CD4-positive, alpha-beta T cell (primary cell): ENCODE data around the gene EDEM1. TPM values are rescaled to one million over a fixed set of nuclear protein-coding genes. Genes with fewer than 3 reads are reported as not detected.

Experiments used
- ATAC-seq: fragments of 200-7000 bp; cut with Tn5 transposase; one replicate; pipeline ENCODE4 v1.10.0; 2022; ENCODE audit warnings: mild to moderate bottlenecking; ENCODE audit not compliant: poor library complexity
- CTCF ChIA-PET: fragments of 350-600 bp; sonication (Branson Sonifier 250); formaldehyde crosslinking; loops from one replicate; lab custom pipeline; 2021; ENCODE audit warnings: antibody characterized with exemption, inconsistent platforms; lab: Charles Lee
- POLR2A ChIA-PET: fragments of 350-600 bp; sonication (Branson Sonifier 250); formaldehyde crosslinking; loops from one replicate; lab custom pipeline; 2021; ENCODE audit warnings: antibody characterized with exemption, inconsistent platforms; lab: Charles Lee
- DNase-seq, 14 experiments: peaks; one replicate each; pipeline ENCODE4 v3.0.0-alpha.2; 2013 to 2020; ENCODE audit warnings: mixed read lengths in 2 of 14
- H3K27ac ChIP-seq, 2 donors: one replicate each; pipeline versions ENCODE4 v1.5.1 to v1.7.0; 2013; ENCODE audit warnings: low read length in 2 of 2, low read depth in 1 of 2, mild to moderate bottlenecking in 1 of 2
- H3K27me3 ChIP-seq, 2 experiments: 1 replicate in 1 of 2; 2 replicates in 1 of 2; pipeline versions ENCODE4 v1.6.1 to v1.7.0; 2013; ENCODE audit warnings: low read length in 2 of 2, control low read depth in 1 of 2, mild to moderate bottlenecking in 1 of 2, moderate library complexity in 1 of 2; ENCODE audit not compliant: insufficient read depth in 2 of 2, control insufficient read depth in 1 of 2
- H3K36me3 ChIP-seq: one replicate; pipeline ENCODE4 v1.6.1; 2013; ENCODE audit warnings: low read length, control low read depth; ENCODE audit not compliant: insufficient read depth
- H3K4me1 ChIP-seq: one replicate; pipeline ENCODE4 v1.6.1; 2013; ENCODE audit warnings: low read length, control low read depth; ENCODE audit not compliant: insufficient read depth
- H3K4me3 ChIP-seq: one replicate; pipeline ENCODE4 v1.5.1; 2013; ENCODE audit warnings: mild to moderate bottlenecking, low read length, moderate library complexity
- H3K9me3 ChIP-seq, 2 experiments: 1 replicate in 1 of 2; 2 replicates in 1 of 2; pipeline versions ENCODE4 v1.6.1 to v1.7.0; 2013; ENCODE audit warnings: low read length in 2 of 2, mild to moderate bottlenecking in 2 of 2, control low read depth in 1 of 2, moderate library complexity in 1 of 2; ENCODE audit not compliant: control insufficient read depth in 1 of 2, insufficient read depth in 1 of 2
- H3K27ac Mint-ChIP-seq: one replicate; pipeline ENCODE4 v1.8.0; 2020; ENCODE audit warnings: mixed read lengths
- H3K27me3 Mint-ChIP-seq: one replicate; pipeline ENCODE4 v1.8.0; 2021; ENCODE audit warnings: mixed read lengths
- H3K36me3 Mint-ChIP-seq: one replicate; pipeline ENCODE4 v1.8.0; 2021; ENCODE audit warnings: low read depth, mixed read lengths
- H3K4me1 Mint-ChIP-seq: one replicate; pipeline ENCODE4 v1.8.0; 2021; ENCODE audit warnings: low read depth, mixed read lengths
- H3K4me3 Mint-ChIP-seq: one replicate; pipeline ENCODE4 v1.8.0; 2020; ENCODE audit warnings: mild to moderate bottlenecking, mixed read lengths
- H3K9me3 Mint-ChIP-seq: one replicate; pipeline ENCODE4 v1.8.0; 2020; ENCODE audit warnings: mixed read lengths
- intact Hi-C, 2 experiments: fragments of 100-400 bp; cut with DNase I in 1 of 2; cut with micrococcal nuclease in 1 of 2; formaldehyde crosslinking; loops; one replicate each; pipeline versions ENCODE4 v1.15.1 to v1.9.0; 2023 to 2025; cut with DNase I, micrococcal nuclease
- total RNA-seq, 174 experiments: library from RNA in 2 of 174; stranded (reverse) in 2 of 174; gene quantifications; one replicate each; pipeline ENCODE4 v1.2.3 and lab custom pipeline; 2021 to 2026
- TF ChIP-seq, protein P1 (sequence below): fragments of 200-600 bp; IDR thresholded peaks from one replicate; pipeline ENCODE4 v1.8.0; 2022; ENCODE audit warnings: antibody characterized with exemption, mild to moderate bottlenecking

Gene EDEM1
- total RNA-seq, 2 experiments from 2014 or later, result 106 to 114 TPM

DNA sequence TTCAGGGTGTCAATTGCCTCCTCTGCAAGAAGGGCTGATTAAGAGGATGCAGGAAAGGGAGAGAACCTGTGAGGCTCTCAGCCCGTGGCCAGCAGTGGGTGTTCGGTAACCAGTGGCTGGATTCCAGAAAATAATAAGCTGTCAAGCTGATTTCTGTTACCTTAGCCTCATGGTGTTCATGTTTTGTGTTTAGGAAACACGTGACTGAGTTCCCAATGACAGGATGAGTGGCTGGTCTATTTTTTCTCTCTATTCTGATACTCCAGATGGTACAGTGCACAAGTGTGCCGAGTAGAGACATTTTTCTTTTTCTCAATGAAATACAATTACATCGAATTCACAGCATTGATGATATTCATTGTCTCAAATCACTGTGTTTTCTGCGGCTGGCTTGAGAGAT, 43.6 kb downstream of the EDEM1 start:
- H3K4me3 Mint-ChIP-seq, result no peak overlapping the region
- H3K27me3 Mint-ChIP-seq, result no peaks in the 10 kb centered on the region
- H3K4me1 ChIP-seq, result no peaks in the 10 kb centered on the region
- H3K36me3 Mint-ChIP-seq, result no peaks in the 10 kb centered on the region
- no peak overlapping the region for H3K27ac ChIP-seq
- intact Hi-C loops, result no loop called here
- no peak overlapping the region for H3K27ac Mint-ChIP-seq
- POLR2A ChIA-PET, result no interaction called here
- no peak for DNase-seq
- no peak for ATAC-seq
- no peaks in the 10 kb centered on the region for H3K9me3 ChIP-seq
- no peaks in the 10 kb centered on the region for H3K36me3 ChIP-seq
- H3K9me3 Mint-ChIP-seq, result no peaks in the 10 kb centered on the region
- H3K4me3 ChIP-seq, result no peak overlapping the region
- H3K4me1 Mint-ChIP-seq, result no peaks in the 10 kb centered on the region
- TF ChIP-seq, protein P1, sequence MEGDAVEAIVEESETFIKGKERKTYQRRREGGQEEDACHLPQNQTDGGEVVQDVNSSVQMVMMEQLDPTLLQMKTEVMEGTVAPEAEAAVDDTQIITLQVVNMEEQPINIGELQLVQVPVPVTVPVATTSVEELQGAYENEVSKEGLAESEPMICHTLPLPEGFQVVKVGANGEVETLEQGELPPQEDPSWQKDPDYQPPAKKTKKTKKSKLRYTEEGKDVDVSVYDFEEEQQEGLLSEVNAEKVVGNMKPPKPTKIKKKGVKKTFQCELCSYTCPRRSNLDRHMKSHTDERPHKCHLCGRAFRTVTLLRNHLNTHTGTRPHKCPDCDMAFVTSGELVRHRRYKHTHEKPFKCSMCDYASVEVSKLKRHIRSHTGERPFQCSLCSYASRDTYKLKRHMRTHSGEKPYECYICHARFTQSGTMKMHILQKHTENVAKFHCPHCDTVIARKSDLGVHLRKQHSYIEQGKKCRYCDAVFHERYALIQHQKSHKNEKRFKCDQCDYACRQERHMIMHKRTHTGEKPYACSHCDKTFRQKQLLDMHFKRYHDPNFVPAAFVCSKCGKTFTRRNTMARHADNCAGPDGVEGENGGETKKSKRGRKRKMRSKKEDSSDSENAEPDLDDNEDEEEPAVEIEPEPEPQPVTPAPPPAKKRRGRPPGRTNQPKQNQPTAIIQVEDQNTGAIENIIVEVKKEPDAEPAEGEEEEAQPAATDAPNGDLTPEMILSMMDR, result no peak
- CTCF ChIA-PET, result no interaction called here
- H3K27me3 ChIP-seq, result no peaks in the 10 kb centered on the region

DNA sequence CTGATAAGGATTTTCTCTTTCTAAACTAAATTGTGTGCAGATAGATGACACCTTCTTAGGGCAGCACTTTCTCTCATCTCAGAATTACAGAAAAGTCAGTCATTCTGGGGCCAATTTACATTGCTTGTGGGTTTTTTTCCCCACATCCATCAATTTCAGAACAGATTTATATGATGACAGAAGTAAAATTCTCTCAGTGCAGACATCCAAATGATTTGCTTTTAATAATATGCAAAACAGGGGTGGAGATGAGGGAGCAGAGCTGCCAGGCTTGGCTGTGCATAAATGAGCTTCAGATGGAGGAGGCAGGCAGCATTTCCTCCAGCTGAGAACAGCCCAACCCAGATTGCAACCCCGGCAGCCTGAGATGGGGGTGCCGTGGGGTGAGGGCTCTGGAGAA, 44.0 kb downstream of the EDEM1 start:
- DNase-seq (no peak), ATAC-seq (no peak)
- no peaks in the 10 kb centered on the region for H3K4me1 ChIP-seq
- no peaks in the 10 kb centered on the region for H3K27me3 ChIP-seq
- H3K36me3 ChIP-seq, result no peaks in the 10 kb centered on the region
- Mint-ChIP-seq H3K9me3 (no peaks in the 10 kb centered on the region), H3K36me3 (no peaks in the 10 kb centered on the region), H3K27me3 (no peaks in the 10 kb centered on the region), H3K4me1 (no peaks in the 10 kb centered on the region), H3K27ac (no peak overlapping the region), H3K4me3 (no peak overlapping the region)
- no peak overlapping the region for H3K4me3 ChIP-seq
- intact Hi-C loops, result no loop called here
- TF ChIP-seq, protein P1, result no peak
- H3K27ac ChIP-seq, result no peak overlapping the region
- ChIA-PET CTCF (no interaction called here), POLR2A (no interaction called here)
- no peaks in the 10 kb centered on the region for H3K9me3 ChIP-seq

DNA sequence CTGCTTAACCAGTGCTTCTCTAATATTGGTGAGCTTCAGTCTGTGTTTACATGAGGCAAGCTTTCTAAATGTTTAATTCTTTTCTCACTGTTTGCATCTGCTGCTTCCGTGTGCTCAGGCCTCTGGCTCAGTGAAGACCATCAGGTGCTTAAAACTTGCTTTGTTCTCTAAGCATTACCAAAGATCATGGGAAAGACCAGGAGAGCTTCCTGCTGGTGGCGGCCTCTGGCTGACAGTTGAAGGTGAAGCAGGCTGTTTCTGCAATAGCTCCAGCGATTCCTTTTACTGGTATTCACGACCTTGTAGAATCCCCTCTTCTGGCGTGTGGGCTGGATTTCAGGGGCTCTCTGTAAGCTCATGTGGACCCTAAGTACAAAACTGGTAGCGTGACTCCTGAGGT, 45.1 kb downstream of the EDEM1 start:
- TF ChIP-seq, protein P1, result no peak
- no peaks in the 10 kb centered on the region for H3K27me3 Mint-ChIP-seq

More for the DNA sequence above, 45.1 kb downstream of the EDEM1 start:
- POLR2A ChIA-PET, result interaction anchor here (1.1 kb wide), 1 partner anchor 35 kb away, joined by 3 read pairs; no protein-coding TSS in a partner anchor
- H3K4me1 Mint-ChIP-seq, result no peaks in the 10 kb centered on the region
- Histone ChIP-seq H3K27me3 (no peaks in the 10 kb centered on the region), H3K4me1 (no peaks in the 10 kb centered on the region), H3K9me3 (no peaks in the 10 kb centered on the region), H3K4me3 (no peak overlapping the region), H3K27ac (no peak overlapping the region), H3K36me3 (no peaks in the 10 kb centered on the region)
- ATAC-seq, result no peak
- no peak overlapping the region for H3K27ac Mint-ChIP-seq
- DNase-seq, result peak in 1 of 14 experiments; percentile 5
- CTCF ChIA-PET, result no interaction called here
- intact Hi-C loops, result no loop called here
- H3K36me3 Mint-ChIP-seq, result no peaks in the 10 kb centered on the region
- no peak overlapping the region for H3K4me3 Mint-ChIP-seq
- H3K9me3 Mint-ChIP-seq, result no peaks in the 10 kb centered on the region
